BJ (cell line): ENCODE results near the gene ATP13A3. TPM values are rescaled to one million over a fixed set of nuclear protein-coding genes. Genes with fewer than 3 reads are reported as not detected.

Source experiments
- CTCF ChIA-PET: fragments of 350-600 bp; formaldehyde crosslinking; extraction: SDS; loops from one replicate; lab custom pipeline; 2021; ENCODE audit warnings: antibody characterized with exemption, inconsistent platforms; lab: Yijun Ruan, JAX
- POLR2A ChIA-PET: fragments of 300-600 bp; sonication (Branson Sonifier 250); formaldehyde crosslinking; extraction: SDS; loops from one replicate; lab custom pipeline; 2021; ENCODE audit warnings: antibody characterized with exemption; lab: Charles Lee
- DNase-seq: peaks from one replicate; pipeline ENCODE4 v3.0.0-alpha.2; 2011; ENCODE audit warnings: low read depth
- H3K27me3 ChIP-seq: 2 replicates; pipeline ENCODE4 v1.6.0; 2011; ENCODE audit warnings: low read length; ENCODE audit not compliant: control insufficient read depth, insufficient read depth
- H3K36me3 ChIP-seq: 2 replicates; pipeline ENCODE4 v1.5.1; 2011; ENCODE audit warnings: low read length; ENCODE audit not compliant: control insufficient read depth, insufficient read depth
- H3K4me3 ChIP-seq: 2 replicates; pipeline ENCODE4 v1.5.1; 2011; ENCODE audit warnings: low read depth, mild to moderate bottlenecking, control low read depth, low read length
- CTCF ChIP-seq: IDR thresholded peaks from 2 replicates; pipeline ENCODE4 v1.5.1; 2011; ENCODE audit warnings: low read depth, mild to moderate bottlenecking, control low read depth, inconsistent platforms, low read length, moderate library complexity; ENCODE audit not compliant: insufficient read depth
- polyA plus RNA-seq: library from polyadenylated mRNA; depleted of rRNA; stranded (reverse); fragments of >200 nt; gene quantifications from 2 replicates; pipeline ENCODE4 v1.2.3, GENCODE V29; 2011

Gene ATP13A3
- polyA plus RNA-seq, 1 experiment, result 47.1 TPM

- no peak for TF ChIP-seq CTCF
- no peaks in the 10 kb centered on the region for H3K36me3 ChIP-seq
- H3K27me3 ChIP-seq, result peaks cover 7% of the 10 kb centered on the region
- no peak for DNase-seq
- H3K4me3 ChIP-seq, result no peak overlapping the region
- ChIA-PET POLR2A (no interaction called here), CTCF (interaction anchor here (0.7 to 17.9 kb wide), 7 partner anchors 8 to 59 kb away, joined by 3 to 347 read pairs (median 5); no protein-coding TSS in a partner anchor)
Observed at GRCh38 chr3:194396859-194397756, 89.7 kb downstream of the ATP13A3 start.

- no peak for TF ChIP-seq CTCF
- Histone ChIP-seq H3K4me3 (no peak overlapping the region), H3K36me3 (no peaks in the 10 kb centered on the region), H3K27me3 (peaks cover 7% of the 10 kb centered on the region)
- CTCF ChIA-PET, result interaction anchor here (0.7 to 17.9 kb wide), 9 partner anchors 8 to 59 kb away, joined by 3 to 347 read pairs (median 4); no protein-coding TSS in a partner anchor
- no peak for DNase-seq
- POLR2A ChIA-PET, result interaction anchor here (0.6 kb wide), 1 partner anchor 9 kb away, joined by 4 read pairs; no protein-coding TSS in a partner anchor
Observed at GRCh38 chr3:194396539-194396858, 90.3 kb downstream of the ATP13A3 start.

- ChIA-PET CTCF (interaction anchor here (0.6 to 17.9 kb wide), 9 partner anchors 9 to 74 kb away, joined by 3 to 347 read pairs (median 4); no protein-coding TSS in a partner anchor), POLR2A (interaction anchor here (0.6 kb wide), 1 partner anchor 10 kb away, joined by 4 read pairs; no protein-coding TSS in a partner anchor)
- no peak for DNase-seq
- no peak for TF ChIP-seq CTCF
- peaks cover 7% of the 10 kb centered on the region for H3K27me3 ChIP-seq
- H3K4me3 ChIP-seq, result no peak overlapping the region
- H3K36me3 ChIP-seq, result no peaks in the 10 kb centered on the region
Observed at GRCh38 chr3:194395778-194396538, 90.8 kb downstream of the ATP13A3 start.

- peaks cover 7% of the 10 kb centered on the region for H3K27me3 ChIP-seq
- CTCF ChIA-PET, result interaction anchor here (0.9 to 17.9 kb wide), 5 partner anchors 10 to 57 kb away, joined by 3 to 347 read pairs (median 4); partner anchors contain the start of gene LRRC15
Observed at GRCh38 chr3:194395212-194395611, 91.6 kb downstream of the ATP13A3 start.

More at GRCh38 chr3:194395212-194395611, 91.6 kb downstream of the ATP13A3 start:
- TF ChIP-seq CTCF, result no peak
- Histone ChIP-seq H3K36me3 (no peaks in the 10 kb centered on the region), H3K4me3 (no peak overlapping the region)
- POLR2A ChIA-PET, result no interaction called here
- no peak for DNase-seq
